HCT116 (cell line): ENCODE results near the gene SIL1.

Source experiments
- CEBPB ChIP-seq: IDR thresholded peaks from 2 replicates; pipeline ENCODE4 v1.6.1; 2012; ENCODE audit warnings: low read depth
- CTCF ChIP-seq, 3 experiments: fragments of 200-600 bp in 1 of 3; sonication (generic) in 1 of 3; IDR thresholded peaks in 2 of 3; conservative IDR thresholded peaks in 1 of 3; 2 replicates each; pipeline ENCODE4 v1.5.1; 2012 to 2017; ENCODE audit warnings: low read depth in 2 of 3, low read length in 2 of 3, antibody characterized with exemption in 1 of 3, borderline replicate concordance in 1 of 3, control low read depth in 1 of 3, mild to moderate bottlenecking in 1 of 3, mixed read lengths in 1 of 3, mixed run types in 1 of 3, moderate library complexity in 1 of 3; ENCODE audit not compliant: insufficient read depth in 1 of 3
- ELF1 ChIP-seq: IDR thresholded peaks from 2 replicates; pipeline ENCODE4 v1.6.1; 2012; ENCODE audit warnings: low read depth, borderline replicate concordance
- EZH2 ChIP-seq: fragments of 200-600 bp; sonication (generic); IDR thresholded peaks from 2 replicates; pipeline ENCODE4 v1.6.1; 2017; ENCODE audit warnings: antibody characterized with exemption, mixed run types
- MAX ChIP-seq: IDR thresholded peaks from 2 replicates; pipeline ENCODE4 v1.6.1; 2012
- POLR2A ChIP-seq: IDR thresholded peaks from 2 replicates; pipeline ENCODE4 v1.7.0; 2011; ENCODE audit warnings: borderline replicate concordance; ENCODE audit not compliant: insufficient read depth, insufficient read length; ENCODE audit errors: extremely low read depth
- POLR2AphosphoS5 ChIP-seq: IDR thresholded peaks from 2 replicates; pipeline ENCODE4 v1.6.1; 2011; ENCODE audit warnings: mild to moderate bottlenecking, low read depth, low read length, moderate library complexity
- RAD21 ChIP-seq: IDR thresholded peaks from 2 replicates; pipeline ENCODE4 v1.6.1; 2012; ENCODE audit warnings: low read depth, mild to moderate bottlenecking
- REST ChIP-seq: IDR thresholded peaks from 2 replicates; pipeline ENCODE4 v1.6.1; 2012; ENCODE audit warnings: low read depth
- SRF ChIP-seq: IDR thresholded peaks from 2 replicates; pipeline ENCODE4 v1.6.1; 2012; ENCODE audit warnings: low read depth
- ZFX ChIP-seq: fragments of 450-650 bp; IDR thresholded peaks from 2 replicates; pipeline ENCODE4 v1.6.1; 2017
- ZNF274 ChIP-seq: fragments of 200-500 bp; sonication (Bioruptor generic); IDR thresholded peaks from 2 replicates; pipeline ENCODE4 v1.6.1; 2014; ENCODE audit warnings: mild to moderate bottlenecking, low read depth, low read length, inconsistent platforms

- TF ChIP-seq CTCF (IDR thresholded peaks at IDR 0.05 in 2 of 3, conservative IDR thresholded peaks at IDR 0.05 in 1 of 3; ENCODE audit: borderline replicate concordance in 1 of 3, insufficient read depth in 1 of 3, low read depth in 2 of 3, low read length in 2 of 3) (no peak), ZFX (no peak), ELF1 (no peak), POLR2AphosphoS5 (no peak), EZH2 (no peak), REST (no peak), CEBPB (no peak), RAD21 (no peak), ZNF274 (no peak), POLR2A (no peak), MAX (no peak), SRF (no peak)
Measured at GRCh38 chr5:138969323-138970002, 228.7 kb downstream of the SIL1 start.
